HepG2 (cell line): ENCODE measurements around the gene CD81.

Experiments
- CCAR2 ChIP-seq: fragments of 200-400 bp; formaldehyde crosslinking; optimal IDR thresholded peaks from 2 replicates; pipeline ENCODE3; 2018; ENCODE audit warnings: low read depth, mild to moderate bottlenecking, low read length, moderate library complexity
- GZF1 ChIP-seq: sonication (generic); formaldehyde crosslinking; IDR thresholded peaks from 2 replicates; pipeline ENCODE4 v1.5.1; 2020; ENCODE audit warnings: mild to moderate bottlenecking, missing genetic modification reagents
- MAFF ChIP-seq: IDR thresholded peaks from 2 replicates; pipeline ENCODE4 v1.6.1; 2011; ENCODE audit warnings: low read depth, low read length, improper control_type of control experiment
- MAZ ChIP-seq, 2 experiments: sonication (generic) in 1 of 2; formaldehyde crosslinking in 1 of 2; IDR thresholded peaks; 2 replicates each; pipeline versions ENCODE4 v1.5.0 to v1.6.1; 2012 to 2020; ENCODE audit warnings: low read depth in 2 of 2, mild to moderate bottlenecking in 2 of 2, borderline replicate concordance in 1 of 2, improper control_type of control experiment in 1 of 2, low read length in 1 of 2, missing genetic modification reagents in 1 of 2, moderate library complexity in 1 of 2
- NBN ChIP-seq: fragments of 450-650 bp; conservative IDR thresholded peaks from 2 replicates; pipeline ENCODE4 v1.6.1; 2017
- POLR2AphosphoS5 ChIP-seq: IDR thresholded peaks from 2 replicates; pipeline ENCODE4 v1.6.1; 2012; ENCODE audit warnings: low read depth, low read length
- ZNF589 ChIP-seq: sonication (generic); formaldehyde crosslinking; conservative IDR thresholded peaks from 2 replicates; pipeline ENCODE4 v1.8.0; 2022; ENCODE audit warnings: mild to moderate bottlenecking, moderate library complexity, missing genetic modification reagents
- TF ChIP-seq, protein P1 (sequence below): IDR thresholded peaks from 2 replicates; pipeline ENCODE4 v1.6.1; 2016; ENCODE audit warnings: missing compliant biosample characterization, missing genetic modification reagents, borderline replicate concordance
- TF ChIP-seq, protein P2 (sequence below): sonication (generic); formaldehyde crosslinking; IDR thresholded peaks from 2 replicates; pipeline ENCODE4 v1.5.0; 2020; ENCODE audit warnings: mild to moderate bottlenecking, missing genetic modification reagents, moderate library complexity
- TF ChIP-seq, protein P3 (sequence below): IDR thresholded peaks from 2 replicates; pipeline ENCODE4 v1.6.1; 2012; ENCODE audit warnings: inconsistent platforms

DNA sequence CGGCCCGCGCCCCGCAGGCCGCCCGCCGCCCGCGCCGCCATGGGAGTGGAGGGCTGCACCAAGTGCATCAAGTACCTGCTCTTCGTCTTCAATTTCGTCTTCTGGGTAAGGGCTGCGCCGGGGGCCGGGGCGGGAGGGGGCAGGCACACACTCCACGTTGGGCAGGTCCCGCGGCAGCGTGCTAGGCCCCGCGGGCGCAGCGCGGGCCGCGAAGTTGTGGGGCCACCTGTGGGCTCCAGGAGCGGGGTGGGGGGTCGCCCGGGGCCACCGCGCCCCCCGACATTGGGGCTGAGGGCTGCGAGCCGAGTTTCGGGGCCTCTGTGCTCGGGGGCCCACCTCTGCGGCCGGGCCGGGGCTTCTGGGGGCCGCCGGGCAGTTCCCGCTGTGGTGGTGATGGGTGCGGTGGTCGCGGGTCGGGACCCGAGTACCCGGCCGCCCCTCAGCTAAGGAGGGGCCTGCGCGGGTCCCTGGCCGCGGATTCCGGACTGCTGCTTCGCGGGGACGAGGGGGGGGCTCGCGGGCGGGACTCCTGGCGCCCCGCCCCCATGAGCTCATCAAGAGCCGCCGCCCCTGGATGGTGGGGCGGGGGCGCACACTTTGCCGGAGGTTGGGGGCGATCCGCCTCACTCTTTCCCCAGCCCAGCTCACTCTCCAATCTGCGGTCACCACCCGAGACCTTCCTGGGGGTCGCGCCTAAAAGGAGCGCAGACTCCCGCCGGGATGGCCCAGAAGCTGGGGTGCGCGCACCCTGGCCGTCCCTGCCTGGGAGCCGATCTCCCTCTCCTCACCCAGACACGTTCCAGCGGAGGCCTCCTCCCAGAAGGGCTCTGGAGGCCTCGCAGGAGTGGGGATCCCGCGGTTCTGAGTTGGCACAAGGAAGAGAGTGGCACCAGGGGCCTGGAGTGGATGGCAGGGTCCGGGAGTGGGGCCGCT lies 667 bp downstream of the CD81 start:
- no peak for TF ChIP-seq CCAR2
- TF ChIP-seq, protein P1, sequence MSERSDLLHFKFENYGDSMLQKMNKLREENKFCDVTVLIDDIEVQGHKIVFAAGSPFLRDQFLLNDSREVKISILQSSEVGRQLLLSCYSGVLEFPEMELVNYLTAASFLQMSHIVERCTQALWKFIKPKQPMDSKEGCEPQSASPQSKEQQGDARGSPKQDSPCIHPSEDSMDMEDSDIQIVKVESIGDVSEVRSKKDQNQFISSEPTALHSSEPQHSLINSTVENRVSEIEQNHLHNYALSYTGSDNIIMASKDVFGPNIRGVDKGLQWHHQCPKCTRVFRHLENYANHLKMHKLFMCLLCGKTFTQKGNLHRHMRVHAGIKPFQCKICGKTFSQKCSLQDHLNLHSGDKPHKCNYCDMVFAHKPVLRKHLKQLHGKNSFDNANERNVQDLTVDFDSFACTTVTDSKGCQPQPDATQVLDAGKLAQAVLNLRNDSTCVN (CRISPR knock-in tag): no peak
- TF ChIP-seq, protein P2, sequence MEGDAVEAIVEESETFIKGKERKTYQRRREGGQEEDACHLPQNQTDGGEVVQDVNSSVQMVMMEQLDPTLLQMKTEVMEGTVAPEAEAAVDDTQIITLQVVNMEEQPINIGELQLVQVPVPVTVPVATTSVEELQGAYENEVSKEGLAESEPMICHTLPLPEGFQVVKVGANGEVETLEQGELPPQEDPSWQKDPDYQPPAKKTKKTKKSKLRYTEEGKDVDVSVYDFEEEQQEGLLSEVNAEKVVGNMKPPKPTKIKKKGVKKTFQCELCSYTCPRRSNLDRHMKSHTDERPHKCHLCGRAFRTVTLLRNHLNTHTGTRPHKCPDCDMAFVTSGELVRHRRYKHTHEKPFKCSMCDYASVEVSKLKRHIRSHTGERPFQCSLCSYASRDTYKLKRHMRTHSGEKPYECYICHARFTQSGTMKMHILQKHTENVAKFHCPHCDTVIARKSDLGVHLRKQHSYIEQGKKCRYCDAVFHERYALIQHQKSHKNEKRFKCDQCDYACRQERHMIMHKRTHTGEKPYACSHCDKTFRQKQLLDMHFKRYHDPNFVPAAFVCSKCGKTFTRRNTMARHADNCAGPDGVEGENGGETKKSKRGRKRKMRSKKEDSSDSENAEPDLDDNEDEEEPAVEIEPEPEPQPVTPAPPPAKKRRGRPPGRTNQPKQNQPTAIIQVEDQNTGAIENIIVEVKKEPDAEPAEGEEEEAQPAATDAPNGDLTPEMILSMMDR: no peak
- no peak for TF ChIP-seq MAFF
- TF ChIP-seq GZF1 (CRISPR knock-in tag): no peak
- TF ChIP-seq NBN: no peak
- no peak for TF ChIP-seq POLR2AphosphoS5
- TF ChIP-seq, protein P3, sequence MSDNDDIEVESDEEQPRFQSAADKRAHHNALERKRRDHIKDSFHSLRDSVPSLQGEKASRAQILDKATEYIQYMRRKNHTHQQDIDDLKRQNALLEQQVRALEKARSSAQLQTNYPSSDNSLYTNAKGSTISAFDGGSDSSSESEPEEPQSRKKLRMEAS: no peak
- TF ChIP-seq MAZ (IDR thresholded peaks at IDR 0.05; ENCODE audit: borderline replicate concordance, low read depth, low read length): no peak
- no peak for TF ChIP-seq MAZ (CRISPR knock-in tag; IDR thresholded peaks at IDR 0.05; ENCODE audit: low read depth)
- no peak for TF ChIP-seq ZNF589
